SU-DHL-6 (cell line): ENCODE measurements around the gene MIER2.

Experiments
- H2AFZ ChIP-seq: fragments of 200-600 bp; sonication (generic); 2 replicates; pipeline ENCODE4 v1.6.1; 2014; ENCODE audit warnings: low read depth, mild to moderate bottlenecking, moderate library complexity, mixed read lengths, antibody characterized with exemption, low read length; ENCODE audit not compliant: severe bottlenecking
- H3F3A ChIP-seq: fragments of 200-600 bp; shearing (Covaris generic); 2 replicates; pipeline ENCODE4 v1.6.0; 2016; ENCODE audit warnings: antibody characterized with exemption, mild to moderate bottlenecking; ENCODE audit not compliant: insufficient read depth
- H3K27ac ChIP-seq: fragments of 200-600 bp; sonication (generic); 2 replicates; pipeline ENCODE4 v1.5.1; 2016; ENCODE audit warnings: low read depth, mild to moderate bottlenecking, low read length, moderate library complexity, mixed read lengths
- H3K27me3 ChIP-seq: fragments of 200-600 bp; sonication (generic), shearing (Covaris generic); 2 replicates; pipeline ENCODE4 v1.6.0; 2014; ENCODE audit warnings: mild to moderate bottlenecking, low read length
- H3K36me3 ChIP-seq: fragments of 200-600 bp; sonication (generic); 2 replicates; pipeline ENCODE4 v1.6.1; 2014; ENCODE audit warnings: mild to moderate bottlenecking, low read length, mixed read lengths
- H3K4me2 ChIP-seq: fragments of 300-600, 200-600 bp; shearing (Covaris generic), sonication (generic); 2 replicates; pipeline ENCODE4 v1.6.0; 2014; ENCODE audit warnings: low read length, low read depth, mild to moderate bottlenecking; ENCODE audit not compliant: poor library complexity, severe bottlenecking
- H3K4me3 ChIP-seq: fragments of 200-600 bp; sonication (generic); 2 replicates; pipeline ENCODE4 v1.5.1; 2014; ENCODE audit warnings: antibody characterized with exemption, low read length, mild to moderate bottlenecking, mixed read lengths; ENCODE audit not compliant: insufficient read depth, poor library complexity, severe bottlenecking
- H3K79me2 ChIP-seq: fragments of 200-600 bp; sonication (generic); 2 replicates; pipeline ENCODE4 v1.6.1; 2014; ENCODE audit warnings: mild to moderate bottlenecking, low read length, moderate library complexity; ENCODE audit not compliant: insufficient read depth
- H3K9ac ChIP-seq: fragments of 200-600 bp; sonication (generic); 2 replicates; pipeline ENCODE4 v1.7.0; 2014; ENCODE audit warnings: mild to moderate bottlenecking, low read length
- H3K9me2 ChIP-seq: fragments of 200-600 bp; sonication (generic); replicated peaks from 2 replicates; pipeline ENCODE4 v1.6.1; 2014; ENCODE audit warnings: low read length; ENCODE audit not compliant: insufficient read depth
- H3K9me3 ChIP-seq: fragments of 200-600 bp; sonication (generic); 2 replicates; pipeline ENCODE4 v1.6.1; 2014; ENCODE audit warnings: low read length, mixed read lengths; ENCODE audit not compliant: insufficient read depth
- H4K20me1 ChIP-seq: fragments of 200-600 bp; sonication (generic); 2 replicates; pipeline ENCODE4 v1.6.1; 2014; ENCODE audit warnings: low read depth, mild to moderate bottlenecking, antibody characterized with exemption, low read length, moderate library complexity, mixed read lengths
- CTCF ChIP-seq: fragments of 200-600 bp; sonication (generic); IDR thresholded peaks from one replicate; pipeline ENCODE4 v1.5.1; 2017; ENCODE audit warnings: antibody characterized with exemption, mild to moderate bottlenecking, low read length, moderate library complexity; ENCODE audit not compliant: insufficient read depth, poor library complexity, severe bottlenecking
- EZH2phosphoT487 ChIP-seq: fragments of 200-600 bp; sonication (generic), shearing (Covaris generic); conservative IDR thresholded peaks from 2 replicates; pipeline ENCODE4 v1.6.1; 2018; ENCODE audit warnings: mild to moderate bottlenecking, antibody characterized with exemption, low read length, moderate library complexity, mixed read lengths

MIER2 gene

GRCh38 chr19:374183-374885 lies 29.7 kb upstream of the MIER2 start:
- H3F3A ChIP-seq, result no peaks in the 10 kb centered on the region
- H3K9me3 ChIP-seq, result no peaks in the 10 kb centered on the region
- H4K20me1 ChIP-seq, result no peaks in the 10 kb centered on the region
- no peaks in the 10 kb centered on the region for H3K36me3 ChIP-seq
- no peaks in the 10 kb centered on the region for H3K9me2 ChIP-seq
- H2AFZ ChIP-seq, result no peak overlapping the region
- H3K27ac ChIP-seq, result no peak overlapping the region
- H3K4me2 ChIP-seq, result no peak overlapping the region
- no peak overlapping the region for H3K4me3 ChIP-seq
- H3K9ac ChIP-seq, result no peak overlapping the region
- no peaks in the 10 kb centered on the region for H3K79me2 ChIP-seq
- no peaks in the 10 kb centered on the region for H3K27me3 ChIP-seq
- TF ChIP-seq CTCF, result no peak
- no peak for TF ChIP-seq EZH2phosphoT487

GRCh38 chr19:373391-374182 lies 29.0 kb upstream of the MIER2 start:
- Histone ChIP-seq H3K9me3 (no peaks in the 10 kb centered on the region), H3K79me2 (no peaks in the 10 kb centered on the region), H4K20me1 (no peaks in the 10 kb centered on the region), H3K9ac (no peak overlapping the region), H3K27me3 (no peaks in the 10 kb centered on the region), H3K9me2 (no peaks in the 10 kb centered on the region), H3K4me2 (no peak overlapping the region), H2AFZ (no peak overlapping the region), H3K36me3 (no peaks in the 10 kb centered on the region), H3K4me3 (no peak overlapping the region), H3K27ac (no peak overlapping the region), H3F3A (no peaks in the 10 kb centered on the region)
- TF ChIP-seq CTCF (no peak), EZH2phosphoT487 (no peak)

GRCh38 chr19:372306-372890 lies 27.8 kb upstream of the MIER2 start:
- no peaks in the 10 kb centered on the region for H3K9me3 ChIP-seq
- H3K27ac ChIP-seq, result no peak overlapping the region
- no peaks in the 10 kb centered on the region for H4K20me1 ChIP-seq
- H3K9ac ChIP-seq, result no peak overlapping the region
- H3K4me3 ChIP-seq, result no peak overlapping the region
- no peak overlapping the region for H2AFZ ChIP-seq
- TF ChIP-seq EZH2phosphoT487 (no peak), CTCF (no peak)
- no peaks in the 10 kb centered on the region for H3K79me2 ChIP-seq
- no peaks in the 10 kb centered on the region for H3K36me3 ChIP-seq
- no peaks in the 10 kb centered on the region for H3K9me2 ChIP-seq
- H3K27me3 ChIP-seq, result no peaks in the 10 kb centered on the region
- H3F3A ChIP-seq, result no peaks in the 10 kb centered on the region
- H3K4me2 ChIP-seq, result no peak overlapping the region
